ENCODE measurements around the gene ADTRP. TPM values are rescaled to one million over a fixed set of nuclear protein-coding genes. Genes with fewer than 3 reads are reported as not detected.

The ADTRP gene
- total RNA-seq, 1 donor from 2014 or later, result 0.68 TPM

DNA sequence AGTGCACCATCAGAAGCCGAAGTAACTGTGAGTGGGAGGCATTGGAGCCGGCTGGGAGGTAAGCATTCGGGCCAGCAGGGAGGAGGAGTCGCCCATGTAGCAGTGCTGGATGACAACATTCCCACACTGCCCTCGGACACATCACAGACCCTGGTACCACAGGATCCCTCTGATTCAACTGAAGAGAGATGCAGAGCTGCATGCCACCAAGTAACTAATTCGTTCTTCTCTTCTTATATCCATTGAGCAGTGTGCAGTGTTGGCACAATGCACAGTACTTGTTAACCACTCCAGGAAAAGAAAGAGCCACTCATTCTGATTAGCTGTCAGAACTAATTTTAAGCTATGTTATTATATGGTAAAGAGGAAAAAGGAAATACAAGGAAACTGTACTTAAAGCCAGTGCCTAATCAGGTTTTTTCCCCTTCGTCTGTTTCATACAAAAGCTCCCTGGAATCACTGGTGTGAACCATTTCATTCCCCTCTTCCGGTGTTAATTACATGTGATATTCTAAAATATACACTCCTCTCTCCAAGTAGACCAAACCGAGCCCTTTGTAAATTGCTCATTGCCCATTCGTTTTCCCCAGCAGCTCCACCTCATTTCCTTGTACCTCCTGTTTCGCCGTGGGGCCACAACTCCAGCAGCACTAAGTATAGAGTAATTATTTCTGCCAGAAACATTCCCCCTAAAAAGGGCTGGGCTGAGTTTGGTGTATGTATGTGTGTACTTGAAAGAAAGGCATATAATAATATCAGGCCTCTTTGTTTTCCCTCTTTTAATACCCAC is 32.4 kb upstream of the ADTRP start:
- peak overlapping the region; percentile 7 for H3K4me2 ChIP-seq (ENCODE audit: low read length)
- H3K4me1 ChIP-seq (ENCODE audit: insufficient read depth, low read length), result peaks cover 10% of the 10 kb centered on the region
- H3K27me3 ChIP-seq (ENCODE audit: insufficient read depth, low read length), result no peaks in the 10 kb centered on the region
- H3K4me3 ChIP-seq (ENCODE audit: insufficient read depth, low read depth, low read length), result no peak overlapping the region
- no peaks in the 10 kb centered on the region for H4K20me1 ChIP-seq (ENCODE audit: insufficient read depth, low read length)
- Mint-ChIP-seq H3K27me3 (ENCODE audit: low read depth, unreplicated experiment) (no peaks in the 10 kb centered on the region), H3K9me3 (ENCODE audit: unreplicated experiment) (peaks cover 3% of the 10 kb centered on the region), H3K36me3 (ENCODE audit: low read depth, unreplicated experiment) (peaks cover 1% of the 10 kb centered on the region), H3K4me3 (ENCODE audit: unreplicated experiment) (no peak overlapping the region), H3K4me1 (ENCODE audit: low read depth, unreplicated experiment) (peaks cover 35% of the 10 kb centered on the region), H3K27ac (ENCODE audit: unreplicated experiment) (peak overlapping the region; percentile 73)
- peak overlapping the region; percentile 18 for H2AFZ ChIP-seq (ENCODE audit: low read depth, low read length)
- H3K36me3 ChIP-seq (ENCODE audit: insufficient read depth, low read length), result no peaks in the 10 kb centered on the region
- no peaks in the 10 kb centered on the region for H3K9me3 ChIP-seq (ENCODE audit: insufficient read depth, low read depth, low read length)
- DNase-seq (ENCODE audit: low read depth) (peak; percentile 47), FAIRE-seq (no peak)
- H3K9ac ChIP-seq (ENCODE audit: low read length), result no peak overlapping the region
- no peak for TF ChIP-seq EZH2 (IDR thresholded peaks at IDR 0.05; ENCODE audit: insufficient read depth, low read length)
- TF ChIP-seq, protein P1, sequence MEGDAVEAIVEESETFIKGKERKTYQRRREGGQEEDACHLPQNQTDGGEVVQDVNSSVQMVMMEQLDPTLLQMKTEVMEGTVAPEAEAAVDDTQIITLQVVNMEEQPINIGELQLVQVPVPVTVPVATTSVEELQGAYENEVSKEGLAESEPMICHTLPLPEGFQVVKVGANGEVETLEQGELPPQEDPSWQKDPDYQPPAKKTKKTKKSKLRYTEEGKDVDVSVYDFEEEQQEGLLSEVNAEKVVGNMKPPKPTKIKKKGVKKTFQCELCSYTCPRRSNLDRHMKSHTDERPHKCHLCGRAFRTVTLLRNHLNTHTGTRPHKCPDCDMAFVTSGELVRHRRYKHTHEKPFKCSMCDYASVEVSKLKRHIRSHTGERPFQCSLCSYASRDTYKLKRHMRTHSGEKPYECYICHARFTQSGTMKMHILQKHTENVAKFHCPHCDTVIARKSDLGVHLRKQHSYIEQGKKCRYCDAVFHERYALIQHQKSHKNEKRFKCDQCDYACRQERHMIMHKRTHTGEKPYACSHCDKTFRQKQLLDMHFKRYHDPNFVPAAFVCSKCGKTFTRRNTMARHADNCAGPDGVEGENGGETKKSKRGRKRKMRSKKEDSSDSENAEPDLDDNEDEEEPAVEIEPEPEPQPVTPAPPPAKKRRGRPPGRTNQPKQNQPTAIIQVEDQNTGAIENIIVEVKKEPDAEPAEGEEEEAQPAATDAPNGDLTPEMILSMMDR (IDR thresholded peaks at IDR 0.05; ENCODE audit: insufficient read depth, low read depth, low read length), result no peak
- H3K79me2 ChIP-seq (ENCODE audit: insufficient read depth, low read length), result no peaks in the 10 kb centered on the region
- no peak overlapping the region for H3K27ac ChIP-seq (ENCODE audit: low read depth, low read length)

DNA sequence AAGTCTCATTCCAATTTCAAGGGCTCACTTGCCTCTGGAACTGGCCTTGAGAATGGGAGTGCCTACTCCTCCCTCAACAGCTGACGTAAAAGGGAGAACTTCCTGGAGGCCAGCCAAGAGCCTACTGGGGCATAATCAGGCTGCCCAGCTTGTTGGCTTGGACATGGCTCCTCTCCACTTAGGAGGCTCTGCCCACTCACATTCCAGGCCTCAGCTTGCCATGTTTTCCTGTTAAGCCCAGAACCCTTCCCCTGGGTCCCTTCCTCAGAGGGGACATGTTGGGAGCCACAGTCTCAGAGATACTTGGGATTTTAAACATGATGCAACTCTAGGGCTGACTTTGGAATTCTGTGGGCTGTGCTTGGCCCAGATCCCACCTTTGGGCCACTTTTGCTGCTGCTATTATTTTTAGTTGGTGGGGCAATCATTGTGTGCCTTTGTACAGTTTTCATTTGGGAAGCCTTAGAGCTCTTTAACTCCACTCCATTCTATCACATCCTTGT is 31.5 kb upstream of the ADTRP start:
- H3K9ac ChIP-seq (ENCODE audit: low read length), result no peak overlapping the region

More for the DNA sequence above, 31.5 kb upstream of the ADTRP start:
- Histone ChIP-seq H3K4me2 (ENCODE audit: low read length) (peak overlapping the region; percentile 7), H3K79me2 (ENCODE audit: insufficient read depth, low read length) (no peaks in the 10 kb centered on the region), H3K36me3 (ENCODE audit: insufficient read depth, low read length) (no peaks in the 10 kb centered on the region), H2AFZ (ENCODE audit: low read depth, low read length) (peak overlapping the region; percentile 53), H3K4me3 (ENCODE audit: insufficient read depth, low read depth, low read length) (no peak overlapping the region), H3K4me1 (ENCODE audit: insufficient read depth, low read length) (peaks cover 5% of the 10 kb centered on the region), H3K27me3 (ENCODE audit: insufficient read depth, low read length) (no peaks in the 10 kb centered on the region), H4K20me1 (ENCODE audit: insufficient read depth, low read length) (no peaks in the 10 kb centered on the region), H3K27ac (ENCODE audit: low read depth, low read length) (no peak overlapping the region), H3K9me3 (ENCODE audit: insufficient read depth, low read depth, low read length) (no peaks in the 10 kb centered on the region)
- Mint-ChIP-seq H3K4me3 (ENCODE audit: unreplicated experiment) (no peak overlapping the region), H3K4me1 (ENCODE audit: low read depth, unreplicated experiment) (peaks cover 27% of the 10 kb centered on the region), H3K27ac (ENCODE audit: unreplicated experiment) (peak overlapping the region; percentile 73), H3K9me3 (ENCODE audit: unreplicated experiment) (peaks cover 3% of the 10 kb centered on the region), H3K36me3 (ENCODE audit: low read depth, unreplicated experiment) (peaks cover 1% of the 10 kb centered on the region), H3K27me3 (ENCODE audit: low read depth, unreplicated experiment) (no peaks in the 10 kb centered on the region)
- no peak for TF ChIP-seq EZH2 (IDR thresholded peaks at IDR 0.05; ENCODE audit: insufficient read depth, low read length)
- TF ChIP-seq, protein P1 (IDR thresholded peaks at IDR 0.05; ENCODE audit: insufficient read depth, low read depth, low read length), result no peak
- FAIRE-seq (no peak), DNase-seq (ENCODE audit: low read depth) (peak; percentile 78)

All from astrocyte (in vitro differentiated cells and primary cell).